GM12873 (cell line): ENCODE data around the gene HAGHL.

Source experiments
- TF ChIP-seq, protein P1 (sequence below): IDR thresholded peaks from 2 replicates; pipeline ENCODE4 v1.5.1; 2012; ENCODE audit warnings: low read depth, mild to moderate bottlenecking, moderate library complexity, low read length, control low read depth; ENCODE audit not compliant: insufficient read depth; ENCODE audit errors: missing control alignments

HAGHL gene

DNA sequence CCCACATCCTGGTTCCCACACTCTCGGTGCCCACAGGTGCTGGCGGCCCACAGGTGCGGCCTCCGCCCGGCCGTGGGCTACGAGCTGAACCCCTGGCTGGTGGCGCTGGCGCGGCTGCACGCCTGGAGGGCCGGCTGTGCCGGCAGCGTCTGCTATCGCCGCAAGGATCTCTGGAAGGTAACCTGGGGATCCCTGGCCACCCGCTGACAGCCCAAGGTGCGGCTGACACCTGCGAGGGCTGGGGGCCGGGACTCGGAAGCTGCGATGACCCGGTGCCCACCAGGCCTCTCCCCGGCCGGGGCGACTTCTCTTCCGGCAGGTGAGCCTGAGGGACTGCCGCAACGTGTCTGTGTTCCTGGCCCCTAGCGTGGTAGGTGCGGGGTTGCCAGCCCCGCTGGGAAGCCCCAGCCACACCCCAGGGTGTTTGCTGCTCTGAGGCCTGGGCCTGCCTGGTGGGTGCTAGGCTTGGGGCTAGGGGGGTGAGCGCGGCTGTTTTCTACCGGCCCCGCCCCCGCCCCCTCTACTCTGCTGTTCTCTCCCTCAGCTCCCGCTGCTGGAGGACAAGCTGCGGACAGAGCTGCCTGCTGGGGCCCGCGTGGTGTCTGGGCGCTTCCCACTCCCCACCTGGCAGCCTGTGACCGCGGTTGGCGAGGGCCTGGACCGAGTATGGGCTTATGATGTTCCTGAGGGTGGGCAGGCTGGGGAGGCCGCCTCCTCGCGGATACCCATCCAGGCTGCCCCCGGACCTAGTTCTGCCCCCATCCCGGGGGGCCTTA is 5.0 kb upstream of the HAGHL start:
- TF ChIP-seq, protein P1, sequence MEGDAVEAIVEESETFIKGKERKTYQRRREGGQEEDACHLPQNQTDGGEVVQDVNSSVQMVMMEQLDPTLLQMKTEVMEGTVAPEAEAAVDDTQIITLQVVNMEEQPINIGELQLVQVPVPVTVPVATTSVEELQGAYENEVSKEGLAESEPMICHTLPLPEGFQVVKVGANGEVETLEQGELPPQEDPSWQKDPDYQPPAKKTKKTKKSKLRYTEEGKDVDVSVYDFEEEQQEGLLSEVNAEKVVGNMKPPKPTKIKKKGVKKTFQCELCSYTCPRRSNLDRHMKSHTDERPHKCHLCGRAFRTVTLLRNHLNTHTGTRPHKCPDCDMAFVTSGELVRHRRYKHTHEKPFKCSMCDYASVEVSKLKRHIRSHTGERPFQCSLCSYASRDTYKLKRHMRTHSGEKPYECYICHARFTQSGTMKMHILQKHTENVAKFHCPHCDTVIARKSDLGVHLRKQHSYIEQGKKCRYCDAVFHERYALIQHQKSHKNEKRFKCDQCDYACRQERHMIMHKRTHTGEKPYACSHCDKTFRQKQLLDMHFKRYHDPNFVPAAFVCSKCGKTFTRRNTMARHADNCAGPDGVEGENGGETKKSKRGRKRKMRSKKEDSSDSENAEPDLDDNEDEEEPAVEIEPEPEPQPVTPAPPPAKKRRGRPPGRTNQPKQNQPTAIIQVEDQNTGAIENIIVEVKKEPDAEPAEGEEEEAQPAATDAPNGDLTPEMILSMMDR = no peak

DNA sequence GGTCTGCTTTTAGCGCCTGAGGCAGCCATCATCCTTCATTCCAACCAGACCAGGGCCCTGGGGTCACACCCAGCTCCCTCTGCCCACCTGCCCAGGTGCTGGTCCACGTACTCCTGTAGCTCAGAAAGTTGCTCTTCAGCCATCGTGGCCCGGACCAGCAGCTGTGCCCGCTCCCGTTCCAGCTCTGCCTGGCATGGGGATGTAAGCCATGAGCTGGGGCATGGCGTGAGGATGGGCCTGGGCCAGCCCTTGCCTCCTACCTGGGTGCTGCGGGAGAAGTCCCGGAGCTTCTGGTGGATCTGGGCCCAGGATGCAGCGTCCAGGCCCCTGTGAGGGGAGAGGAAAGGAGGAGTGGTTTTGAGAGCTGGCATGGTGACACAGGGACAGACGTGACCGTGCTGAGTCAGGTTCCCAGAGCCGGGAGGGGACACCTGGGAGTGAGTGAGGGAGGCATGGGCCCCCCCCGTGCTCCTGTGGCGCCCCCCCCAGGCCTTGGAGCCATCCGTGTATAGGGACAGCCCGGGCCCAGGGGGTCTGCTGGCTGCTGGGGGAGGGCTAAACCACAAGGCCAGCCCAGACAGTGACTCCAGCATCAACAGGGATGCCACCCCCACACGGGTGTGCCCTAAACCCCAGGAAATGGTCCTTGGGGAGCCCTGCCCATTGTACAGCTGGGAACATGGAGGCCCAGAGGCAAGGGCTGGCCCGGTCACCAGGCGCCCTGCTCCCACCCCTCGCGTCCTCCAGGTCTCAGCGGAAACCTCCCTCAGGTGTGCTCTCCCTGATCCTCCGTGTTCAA is 3.9 kb upstream of the HAGHL start:
- TF ChIP-seq, protein P1 = no peak

DNA sequence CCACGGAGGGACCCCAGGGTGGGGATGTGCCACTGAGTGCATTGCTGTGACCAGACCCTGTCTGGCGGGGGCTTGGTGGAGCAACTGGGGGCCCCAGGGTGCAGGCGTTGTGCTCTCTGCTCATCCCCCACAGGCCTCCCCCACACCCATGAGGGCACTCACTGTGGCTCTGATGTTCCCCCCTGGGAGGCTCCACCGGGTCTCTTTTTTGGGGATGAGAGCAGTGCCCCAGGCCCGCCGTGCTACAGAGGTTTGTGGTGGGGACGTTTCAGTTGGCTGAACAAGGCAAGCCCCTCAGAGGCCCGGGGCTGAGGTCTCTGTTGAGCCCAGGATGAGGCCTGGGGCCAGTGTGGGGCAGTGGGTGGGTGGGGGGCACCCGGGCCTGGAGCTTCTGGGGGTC is 3.2 kb upstream of the HAGHL start:
- TF ChIP-seq, protein P1 = no peak

DNA sequence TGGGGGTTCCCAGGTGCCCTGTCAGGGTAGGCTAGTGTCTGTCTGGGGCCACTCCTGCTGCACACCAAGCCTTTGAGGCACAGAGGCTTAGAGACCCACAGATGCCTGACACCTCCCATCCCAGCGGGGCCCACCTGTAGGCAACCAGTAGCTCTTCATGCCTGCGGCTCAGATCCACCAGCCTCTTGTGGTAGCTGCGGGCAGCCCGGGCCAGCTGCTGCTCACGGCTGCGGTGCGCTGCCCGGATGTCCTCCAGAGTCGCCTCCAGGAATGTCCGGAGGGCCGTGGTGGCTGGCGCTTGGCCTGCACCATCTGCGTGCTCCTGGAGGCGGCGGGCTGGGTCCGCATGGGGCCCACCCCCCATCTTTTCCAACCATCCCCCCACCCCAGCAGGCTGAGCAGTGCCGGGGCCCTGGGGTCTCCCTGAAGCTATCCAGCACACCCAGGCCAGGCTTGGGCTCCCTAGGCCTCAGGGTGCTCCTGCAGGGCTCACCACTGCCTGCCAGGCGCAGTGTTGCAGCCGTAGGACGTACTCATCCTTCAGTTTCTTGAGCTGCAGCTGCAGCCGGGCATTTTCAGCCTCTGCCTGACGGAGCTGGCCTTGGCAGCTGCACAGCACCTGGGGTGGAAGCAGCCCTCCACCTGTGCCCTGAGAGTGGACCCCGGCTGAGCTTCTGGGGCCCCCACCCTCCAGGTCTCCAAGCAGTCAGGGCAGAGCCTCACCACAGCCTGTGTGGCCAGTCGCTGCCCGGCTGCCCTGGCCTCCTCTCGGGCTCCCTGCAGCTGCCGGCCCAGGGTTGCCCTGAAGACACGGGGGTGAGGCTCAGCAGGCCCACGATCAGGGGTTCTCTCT is 2.5 kb upstream of the HAGHL start:
- TF ChIP-seq, protein P1 = no peak

DNA sequence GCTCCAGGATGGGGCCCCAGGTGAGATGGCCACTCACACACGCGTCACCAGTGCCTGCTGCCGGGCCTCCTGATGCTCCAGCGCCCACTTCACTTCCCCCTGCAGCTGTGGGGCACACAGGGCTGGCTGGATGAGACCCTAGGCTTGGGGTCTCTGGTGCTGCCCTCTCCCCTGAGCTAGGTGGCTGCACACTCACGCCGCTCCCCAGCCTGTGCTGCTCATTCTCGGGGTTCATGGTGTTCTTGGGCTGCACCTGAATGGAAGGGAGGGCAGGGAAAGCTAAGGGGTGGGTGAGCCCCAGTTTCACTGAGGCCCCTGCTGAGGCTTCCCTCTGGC is 1.9 kb upstream of the HAGHL start:
- TF ChIP-seq, protein P1 = no peak

DNA sequence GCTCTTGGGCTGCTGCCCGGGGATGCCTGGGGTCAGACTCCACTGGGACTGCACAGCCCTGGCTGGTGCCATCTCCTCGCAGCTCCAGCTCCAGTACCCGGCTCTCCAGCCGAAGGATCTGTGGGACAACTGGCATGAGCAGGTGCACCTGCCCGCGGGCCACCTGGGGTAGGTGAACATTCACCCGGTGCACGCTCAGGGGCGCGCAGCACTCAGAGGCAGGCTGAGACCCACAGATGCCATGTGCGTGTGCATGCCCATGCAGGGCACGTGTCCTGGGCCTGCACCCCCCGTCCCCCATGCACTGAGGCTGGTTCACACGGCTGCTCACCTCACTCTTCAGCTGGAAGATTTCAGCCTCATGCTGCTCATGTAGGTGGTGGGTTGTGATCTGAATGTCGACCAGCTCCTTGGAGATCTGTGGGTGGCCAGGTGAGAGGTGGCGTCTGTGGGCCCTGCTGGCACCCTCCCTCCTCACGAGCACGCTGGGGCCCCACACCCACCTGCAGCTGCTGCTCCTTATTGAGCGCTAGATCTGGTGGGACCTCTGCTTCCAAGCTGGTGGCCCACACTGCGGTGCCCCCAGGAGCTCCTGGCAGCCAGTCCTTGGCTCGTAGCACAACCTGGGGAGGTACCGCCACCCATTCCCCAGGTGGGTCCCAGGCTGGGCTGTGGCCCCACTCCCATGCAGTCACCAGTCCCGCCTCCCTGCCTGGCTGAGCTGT is 1.3 kb upstream of the HAGHL start:
- TF ChIP-seq, protein P1 = no peak
